ENCODE measurements around the gene GOLGA6A. TPM values are rescaled to one million over a fixed set of nuclear protein-coding genes. Genes with fewer than 3 reads are reported as not detected.
"Not testable (repeated sequence)": the region's sequence is repeated elsewhere in the genome, so short reads cannot be mapped to it uniquely, and the experiment has no call there.

The GOLGA6A gene, protein sequence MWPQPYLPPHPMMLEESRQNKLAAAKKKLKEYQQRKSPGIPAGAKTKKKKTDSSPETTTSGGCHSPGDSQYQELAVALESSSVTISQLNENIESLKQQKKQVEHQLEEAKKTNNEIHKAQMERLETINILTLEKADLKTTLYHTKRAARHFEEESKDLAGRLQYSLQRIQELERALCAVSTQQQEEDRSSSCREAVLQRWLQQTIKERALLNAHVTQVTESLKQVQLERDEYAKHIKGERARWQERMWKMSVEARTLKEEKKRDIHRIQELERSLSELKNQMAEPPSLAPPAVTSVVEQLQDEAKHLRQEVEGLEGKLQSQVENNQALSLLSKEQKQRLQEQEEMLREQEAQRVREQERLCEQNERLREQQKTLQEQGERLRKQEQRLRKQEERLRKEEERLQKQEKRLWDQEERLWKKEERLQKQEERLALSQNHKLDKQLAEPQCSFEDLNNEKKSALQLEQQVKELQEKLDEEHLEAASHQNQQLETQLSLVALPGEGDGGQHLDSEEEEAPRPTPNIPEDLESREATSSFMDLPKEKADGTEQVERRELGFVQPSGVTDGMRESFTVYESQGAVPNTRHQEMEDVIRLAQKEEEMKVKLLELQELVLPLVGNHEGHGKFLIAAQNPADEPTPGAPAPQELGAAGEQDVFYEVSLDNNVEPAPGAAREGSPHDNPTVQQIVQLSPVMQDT
- total RNA-seq = under 0.01 TPM

- not testable (repeated sequence) for DNase-seq (ENCODE audit: low read depth in 2 of 3, low spot score in 2 of 3)
Observed at GRCh38 chr15:74082450-74082849, at the start of gene GOLGA6A. GOLGA6A (minus strand) TSS chr15:74082550; CDS start chr15:74082509, 41 bp downstream.

DNA sequence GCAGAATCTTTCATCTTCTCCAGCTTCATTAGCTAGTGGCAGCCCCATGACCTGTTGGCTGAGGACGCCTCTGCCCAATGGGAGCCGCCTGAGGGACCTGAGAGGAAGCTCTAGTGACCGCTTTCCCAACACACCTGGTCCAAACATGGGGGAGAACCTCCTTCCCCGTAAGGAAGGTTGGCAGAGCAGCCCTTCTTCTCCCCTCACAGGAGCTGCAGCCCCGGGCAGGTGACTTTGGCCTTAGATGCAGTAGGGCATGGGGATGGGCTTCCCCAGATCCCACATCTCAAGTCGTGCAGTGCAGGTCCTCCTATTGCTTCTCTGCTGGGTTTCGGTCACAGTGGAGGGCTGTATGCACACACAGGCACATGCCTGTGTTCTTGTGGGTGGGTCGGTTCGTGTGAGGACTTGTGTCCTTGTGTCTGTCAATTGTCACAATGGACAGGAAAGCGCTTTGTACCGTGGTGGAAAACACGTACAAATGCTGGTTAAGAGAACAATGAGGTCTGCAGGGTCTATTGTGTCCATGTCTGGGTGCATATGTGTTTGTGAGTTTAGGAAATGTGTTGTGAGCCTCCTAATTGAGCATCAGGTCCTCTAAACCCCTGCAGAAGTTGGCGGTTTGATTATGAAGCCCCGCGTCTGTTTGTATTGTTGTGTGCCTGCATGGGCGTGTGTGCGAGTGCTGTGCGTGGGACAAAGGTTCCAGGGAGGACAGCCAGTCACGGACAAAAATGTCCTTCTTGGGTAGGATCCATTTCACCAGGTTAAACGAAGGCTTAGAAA lies 49.5 kb upstream of the GOLGA6A start:
- no peak for DNase-seq (ENCODE audit: low read depth in 2 of 3, low spot score in 2 of 3)

DNA sequence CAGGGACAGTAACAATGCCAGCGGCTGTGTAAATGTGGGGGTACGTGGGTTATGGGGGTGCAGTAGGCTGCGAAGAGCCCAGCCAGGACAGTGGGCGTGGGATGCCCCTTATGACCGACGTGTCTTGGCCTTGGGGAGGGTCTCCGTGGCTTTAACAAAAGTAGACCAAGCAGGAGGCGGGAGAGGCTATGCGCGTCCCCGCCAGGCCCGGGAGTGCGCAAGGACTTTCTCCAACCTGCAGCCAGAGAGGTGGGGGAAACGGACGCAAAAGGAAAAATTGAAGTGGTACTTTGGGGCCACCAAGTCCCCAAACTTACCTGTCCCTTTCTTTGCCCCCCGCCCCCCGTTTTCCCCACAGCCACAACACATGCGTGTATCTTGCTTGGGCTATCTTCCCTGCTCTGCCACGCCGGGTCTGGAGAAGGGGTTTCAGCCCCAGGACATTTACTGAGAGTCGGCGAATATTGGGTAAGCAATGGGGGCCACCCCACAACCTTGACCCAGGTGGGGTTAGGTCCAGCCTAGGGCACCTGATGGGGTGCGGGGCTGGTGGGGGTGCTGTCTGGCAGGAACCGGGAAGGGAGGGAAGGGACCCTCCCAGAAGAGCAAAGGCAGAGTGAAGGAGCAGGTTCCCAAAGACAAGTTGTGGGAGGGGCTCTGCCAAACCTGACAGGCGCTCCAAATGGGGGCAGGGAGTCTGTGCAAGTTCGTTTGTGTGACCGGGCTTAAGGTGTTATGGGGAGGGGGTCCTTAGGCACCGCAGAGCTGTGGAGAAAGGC lies 48.7 kb upstream of the GOLGA6A start:
- no peak for DNase-seq (ENCODE audit: low read depth in 2 of 3, low spot score in 2 of 3)

GRCh38 chr15:74130155-74130848 lies 48.0 kb upstream of the GOLGA6A start, which contains the start of gene ISLR2:
ISLR2 (plus strand) TSS chr15:74130586; CDS start chr15:74132755, 2,169 bp downstream.
- DNase-seq (ENCODE audit: low read depth in 2 of 3, low spot score in 2 of 3) = peak in 1 of 3 donors; percentile 43

DNA sequence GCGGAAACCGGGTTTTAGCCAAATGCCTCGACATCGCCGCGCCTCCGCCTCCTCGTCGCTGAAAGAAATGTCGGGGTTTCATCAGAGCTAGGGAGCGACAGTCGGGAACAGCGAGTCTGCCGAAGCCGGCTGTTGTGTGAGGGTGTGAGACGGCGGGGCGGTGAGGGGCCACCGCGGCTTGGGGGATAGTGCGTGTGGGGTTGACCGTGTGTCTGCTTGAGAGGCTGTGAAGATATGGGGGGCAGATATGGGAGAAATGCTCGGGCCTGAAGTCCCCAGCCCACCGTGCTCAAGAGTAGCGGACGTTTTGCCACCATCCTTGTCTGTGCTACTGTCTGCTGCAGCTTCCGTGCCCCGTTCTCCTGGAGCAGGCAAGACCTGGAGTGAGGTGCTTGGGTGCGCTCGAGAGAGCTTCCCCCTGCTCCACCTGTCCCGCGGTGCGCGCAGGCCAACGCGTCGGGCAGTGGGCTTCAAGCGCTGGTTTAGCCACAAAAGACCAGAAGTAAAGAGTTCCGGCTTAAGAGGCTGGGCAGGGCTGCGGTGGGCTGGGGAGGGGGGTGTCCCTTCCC lies 47.3 kb upstream of the GOLGA6A start:
- no peak for DNase-seq (ENCODE audit: low read depth in 2 of 3, low spot score in 2 of 3)

DNA sequence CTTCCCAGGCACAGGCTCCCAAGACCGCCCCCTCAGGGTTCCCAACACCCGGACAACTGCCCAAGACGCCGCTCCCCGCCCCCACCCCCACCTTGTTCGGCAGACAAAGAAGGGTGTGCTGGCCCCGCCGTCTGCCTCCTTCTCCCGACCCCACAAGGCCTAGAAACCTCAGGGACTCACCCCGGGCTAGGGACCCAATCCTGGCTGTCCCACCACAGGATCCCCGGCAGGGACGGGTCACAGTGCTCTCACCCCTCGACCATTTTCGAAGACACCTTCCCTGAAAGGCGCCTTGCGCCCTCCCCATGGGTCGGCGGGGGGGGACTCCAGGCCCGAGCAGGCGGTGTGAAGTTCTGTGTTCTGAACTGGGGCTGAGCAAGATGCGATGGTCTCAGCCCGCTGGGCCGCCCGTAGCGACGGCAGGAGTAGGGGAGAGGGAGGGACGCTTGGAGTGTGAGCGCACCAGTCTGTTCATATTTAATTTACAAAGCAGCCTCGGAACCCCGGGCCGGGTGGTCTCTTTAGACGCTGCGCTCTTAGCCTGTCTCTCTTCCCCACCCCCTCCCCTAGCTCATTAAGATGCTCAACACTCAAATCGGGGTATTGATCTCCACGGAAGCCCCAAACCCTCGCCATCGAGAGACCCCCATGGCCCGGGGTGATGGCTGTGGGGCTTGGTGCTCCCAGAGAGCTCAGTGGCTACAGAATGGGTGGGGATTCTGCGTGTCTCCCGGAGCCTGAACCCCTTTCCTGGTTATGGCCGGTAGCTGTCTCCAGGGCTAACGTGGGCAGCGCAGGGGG lies 46.6 kb upstream of the GOLGA6A start:
- no peak for DNase-seq (ENCODE audit: low read depth in 2 of 3, low spot score in 2 of 3)

GRCh38 chr15:74127954-74128784 lies 45.8 kb upstream of the GOLGA6A start:
- no peak for DNase-seq (ENCODE audit: low read depth in 2 of 3, low spot score in 2 of 3)

- peak; percentile 61 to 89 (median 83) for DNase-seq (ENCODE audit: low read depth in 2 of 3, low spot score in 2 of 3)
Observed at GRCh38 chr15:74127255-74127953, 45.1 kb upstream of the GOLGA6A start.

DNA sequence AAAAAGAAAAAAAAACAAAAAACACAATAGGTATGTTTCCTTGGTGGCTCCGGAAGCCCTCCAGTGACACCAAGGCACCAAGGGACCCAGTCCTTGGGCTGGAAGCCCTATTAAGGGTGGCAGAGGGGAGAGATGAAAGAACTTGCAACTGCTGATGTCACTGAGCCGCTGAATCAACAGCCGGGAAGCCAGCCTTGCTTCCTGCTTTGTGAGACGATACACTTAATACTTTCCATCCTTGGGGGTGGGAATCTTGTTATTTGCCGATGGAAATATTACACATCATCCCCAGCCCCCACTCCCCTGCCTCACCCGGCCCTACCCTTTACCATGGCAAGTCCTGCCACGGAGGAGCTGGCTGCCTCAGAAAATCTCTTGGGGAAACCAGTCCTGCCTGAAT lies 42.4 kb upstream of the GOLGA6A start:
- no peak for DNase-seq (ENCODE audit: low read depth in 2 of 3, low spot score in 2 of 3)

DNA sequence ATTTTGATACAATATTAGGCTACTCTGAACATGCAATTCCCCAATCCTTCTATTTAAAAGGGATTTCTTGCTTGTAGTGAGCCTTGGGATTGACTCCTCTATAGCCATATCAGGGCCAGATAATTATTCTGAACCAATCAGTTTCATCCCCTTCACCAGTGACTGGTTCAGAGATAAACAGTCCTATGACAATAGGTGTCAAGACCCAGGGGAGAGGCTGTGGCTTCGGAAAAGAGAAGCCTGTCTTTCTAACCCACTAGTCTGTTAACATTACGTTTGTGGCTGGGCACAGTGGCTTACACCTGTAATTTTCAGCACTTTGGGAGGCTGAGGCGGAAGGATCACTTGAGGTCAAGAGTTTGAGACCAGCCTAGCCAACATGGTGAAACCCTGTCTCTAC lies 41.8 kb upstream of the GOLGA6A start:
- DNase-seq (ENCODE audit: low read depth in 2 of 3, low spot score in 2 of 3) = no peak

- DNase-seq (ENCODE audit: low read depth in 2 of 3, low spot score in 2 of 3) = no peak
Observed at GRCh38 chr15:74123658-74124057, 41.3 kb upstream of the GOLGA6A start.

GRCh38 chr15:74123131-74123429 lies 40.7 kb upstream of the GOLGA6A start:
- DNase-seq (ENCODE audit: low read depth in 2 of 3, low spot score in 2 of 3) = peak in 1 of 3 donors; percentile 42

- no peak for DNase-seq (ENCODE audit: low read depth in 2 of 3, low spot score in 2 of 3)
Observed at GRCh38 chr15:74122403-74123130, 40.2 kb upstream of the GOLGA6A start.

- no peak for DNase-seq (ENCODE audit: low read depth in 2 of 3, low spot score in 2 of 3)
Observed at GRCh38 chr15:74121858-74122257, 39.5 kb upstream of the GOLGA6A start.

- DNase-seq (ENCODE audit: low read depth in 2 of 3, low spot score in 2 of 3) = no peak
Observed at GRCh38 chr15:74121039-74121438, 38.7 kb upstream of the GOLGA6A start.

GRCh38 chr15:74120426-74120825 lies 38.1 kb upstream of the GOLGA6A start:
- no peak for DNase-seq (ENCODE audit: low read depth in 2 of 3, low spot score in 2 of 3)

DNA sequence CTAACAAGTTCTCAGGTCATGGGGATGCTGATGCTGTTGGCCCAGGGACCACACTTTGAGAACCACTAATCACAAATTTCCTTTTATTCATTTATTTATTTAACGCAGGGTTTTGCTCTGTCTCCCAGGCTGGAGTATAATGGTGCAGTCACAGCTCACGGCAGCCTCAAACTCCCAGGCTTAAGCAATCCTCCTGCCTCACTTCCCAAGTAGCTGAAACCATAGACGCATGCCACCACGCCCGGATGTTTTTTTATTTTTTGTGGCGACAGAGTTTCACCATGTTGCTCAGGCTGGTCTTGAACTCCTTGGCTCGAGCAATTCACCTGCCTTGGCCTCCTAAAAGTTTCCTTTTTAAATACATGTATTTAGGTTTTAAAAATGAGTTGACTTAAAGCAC lies 27.4 kb upstream of the GOLGA6A start:
- no peak for DNase-seq (ENCODE audit: low read depth in 2 of 3, low spot score in 2 of 3)
